IPS-NIHi7 (cell line): Measurements from ENCODE around the gene TSPAN4.

Source experiments
- DNase-seq: peaks from one replicate; pipeline ENCODE4 v3.0.0; 2012; ENCODE audit warnings: mixed read lengths; ENCODE audit errors: extremely low spot score

Gene TSPAN4

GRCh38 chr11:823441-824291, 19.0 kb upstream of the TSPAN4 start:
- DNase-seq = no peak

GRCh38 chr11:824292-824880, 18.3 kb upstream of the TSPAN4 start:
- no peak for DNase-seq

- no peak for DNase-seq
Observed at GRCh38 chr11:824942-825341, 17.7 kb upstream of the TSPAN4 start.

- no peak for DNase-seq
Observed at GRCh38 chr11:825366-826226, 17.1 kb upstream of the TSPAN4 start.

- DNase-seq = no peak
Observed at GRCh38 chr11:826227-826621, 16.4 kb upstream of the TSPAN4 start.

GRCh38 chr11:826836-827145, 15.9 kb upstream of the TSPAN4 start:
- no peak for DNase-seq

GRCh38 chr11:827146-827896, 15.3 kb upstream of the TSPAN4 start:
- DNase-seq = no peak

GRCh38 chr11:827897-828192, 14.8 kb upstream of the TSPAN4 start, which contains the start of gene CRACR2B:
Gene CRACR2B, plus strand, starts transcription at chr11:827919. Its CDS starts 689 bp downstream, at chr11:828608.
- DNase-seq = no peak

- DNase-seq = no peak
Observed at GRCh38 chr11:828506-829175, 14.0 kb upstream of the TSPAN4 start.

- no peak for DNase-seq
Observed at GRCh38 chr11:829176-829846, 13.3 kb upstream of the TSPAN4 start.

GRCh38 chr11:829847-830294, 12.8 kb upstream of the TSPAN4 start:
- no peak for DNase-seq

- peak; percentile 83 for DNase-seq
Observed at GRCh38 chr11:830295-831117, 12.1 kb upstream of the TSPAN4 start.

- no peak for DNase-seq
Observed at GRCh38 chr11:831118-831864, 11.4 kb upstream of the TSPAN4 start.

GRCh38 chr11:831961-832528, 10.6 kb upstream of the TSPAN4 start:
- DNase-seq = no peak

- peak; percentile 60 for DNase-seq
Observed at GRCh38 chr11:832529-833113, 10.0 kb upstream of the TSPAN4 start, which contains the start of gene CD151. Gene CD151, plus strand, starts transcription at chr11:832952. Its CDS starts 3,118 bp downstream, at chr11:836070.

- DNase-seq = no peak
Observed at GRCh38 chr11:833114-833791, 9.4 kb upstream of the TSPAN4 start.

- no peak for DNase-seq
Observed at GRCh38 chr11:833849-834311, 8.8 kb upstream of the TSPAN4 start.
